Endothelial cell of umbilical vein (primary cell): Measurements from ENCODE around the gene FRMPD1. TPM values are rescaled to one million over a fixed set of nuclear protein-coding genes. Genes with fewer than 3 reads are reported as not detected.

Source experiments
- BruUV-seq: library from RNA; stranded (reverse); fragments of 400-500 nt; replicated peaks from 2 replicates; lab custom pipeline; 2021; lab: Mats Ljungman, UMichigan
- CTCF ChIA-PET: fragments of 300-600, 350-600 bp; sonication (Branson Sonifier 250); formaldehyde crosslinking; loops from one replicate; lab custom pipeline; 2021; ENCODE audit warnings: antibody characterized with exemption, inconsistent platforms; lab: Charles Lee
- POLR2A ChIA-PET: fragments of 300-600, 350-600 bp; sonication (Branson Sonifier 250); formaldehyde crosslinking; loops from one replicate; lab custom pipeline; 2021; ENCODE audit warnings: antibody characterized with exemption, inconsistent platforms; lab: Charles Lee
- DNase-seq: peaks from one replicate; pipeline ENCODE4 v3.0.0-alpha.2; 2011; ENCODE audit warnings: low read depth, low spot score
- FAIRE-seq: peaks from 2 replicates; lab custom pipeline; 2011; peaks lifted over from hg19 to GRCh38; lab: Jason Lieb, UNC
- H2AFZ ChIP-seq: 2 replicates; pipeline ENCODE4 v1.6.0; 2012; ENCODE audit warnings: low read depth, low read length, control low read depth, inconsistent platforms
- H3K27ac ChIP-seq: 2 replicates; pipeline ENCODE4 v1.5.1; 2011; ENCODE audit warnings: low read depth, mild to moderate bottlenecking, control low read depth, low read length, moderate library complexity; ENCODE audit not compliant: insufficient read depth
- H3K27me3 ChIP-seq, 2 experiments: 2 replicates each; pipeline versions ENCODE4 v1.6.0 to v1.6.1; 2011; ENCODE audit warnings: low read length in 2 of 2, mixed read lengths in 1 of 2; ENCODE audit not compliant: control insufficient read depth in 2 of 2, insufficient read depth in 2 of 2
- H3K36me3 ChIP-seq, 2 experiments: 2 replicates in 1 of 2; 3 replicates in 1 of 2; pipeline ENCODE4 v1.5.1; 2011; ENCODE audit warnings: low read length in 2 of 2, mild to moderate bottlenecking in 1 of 2, moderate library complexity in 1 of 2; ENCODE audit not compliant: control insufficient read depth in 2 of 2, insufficient read depth in 2 of 2; ENCODE audit errors: extremely low read depth in 1 of 2
- H3K4me1 ChIP-seq: 3 replicates; pipeline ENCODE4 v1.5.1; 2011; ENCODE audit warnings: mild to moderate bottlenecking, low read length; ENCODE audit not compliant: control insufficient read depth, insufficient read depth; ENCODE audit errors: extremely low read depth
- H3K4me2 ChIP-seq: 2 replicates; pipeline ENCODE4 v1.6.1; 2011; ENCODE audit warnings: low read length, control low read depth, mixed read lengths; ENCODE audit not compliant: insufficient read depth
- H3K4me3 ChIP-seq, 3 experiments: fragments of 200-600 bp in 1 of 3; sonication (generic), shearing (Covaris generic) in 1 of 3; replicated peaks in 1 of 3; 2 replicates each; pipeline ENCODE4 v1.5.1; 2011 to 2016; ENCODE audit warnings: control low read depth in 3 of 3, low read length in 3 of 3, mild to moderate bottlenecking in 2 of 3, inconsistent platforms in 1 of 3, low read depth in 1 of 3, moderate library complexity in 1 of 3; ENCODE audit not compliant: insufficient read depth in 1 of 3
- H3K79me2 ChIP-seq: 2 replicates; pipeline ENCODE4 v1.6.0; 2012; ENCODE audit warnings: low read length, inconsistent platforms; ENCODE audit not compliant: control insufficient read depth, insufficient read depth
- H3K9ac ChIP-seq: replicated peaks from 2 replicates; pipeline ENCODE3; 2011; ENCODE audit warnings: low read length, control low read depth; ENCODE audit not compliant: insufficient read depth; ENCODE audit errors: extremely low read depth
- H3K9me1 ChIP-seq: replicated peaks from 3 replicates; pipeline ENCODE4 v1.6.0; 2011; ENCODE audit warnings: mild to moderate bottlenecking, low read length; ENCODE audit not compliant: control insufficient read depth, insufficient read depth; ENCODE audit errors: extremely low read depth
- H3K9me3 ChIP-seq: replicated peaks from 2 replicates; pipeline ENCODE4 v1.5.1; 2012; ENCODE audit warnings: low read length, inconsistent platforms; ENCODE audit not compliant: control insufficient read depth, insufficient read depth
- H4K20me1 ChIP-seq: replicated peaks from 2 replicates; pipeline ENCODE3; 2011; ENCODE audit warnings: mild to moderate bottlenecking, low read length; ENCODE audit not compliant: control insufficient read depth, insufficient read depth; ENCODE audit errors: extremely low read depth
- EZH2 ChIP-seq: IDR thresholded peaks from 2 replicates; pipeline ENCODE4 v1.6.1; 2012; ENCODE audit warnings: borderline replicate concordance, low read depth, mild to moderate bottlenecking, moderate library complexity, low read length, inconsistent platforms; ENCODE audit not compliant: severe bottlenecking
- FOS ChIP-seq: IDR thresholded peaks from 2 replicates; pipeline ENCODE4 v1.6.1; 2011; ENCODE audit warnings: mild to moderate bottlenecking, low read length, moderate library complexity, borderline replicate concordance; ENCODE audit not compliant: insufficient read depth
- GATA2 ChIP-seq: IDR thresholded peaks from 2 replicates; pipeline ENCODE4 v1.7.0; 2011; ENCODE audit warnings: low read depth, mild to moderate bottlenecking, moderate library complexity, mixed read lengths, low read length; ENCODE audit not compliant: insufficient read length, insufficient read depth
- JUN ChIP-seq: IDR thresholded peaks from 2 replicates; pipeline ENCODE4 v1.6.1; 2011; ENCODE audit warnings: borderline replicate concordance, low read depth; ENCODE audit not compliant: insufficient read length, insufficient read depth
- MAX ChIP-seq: IDR thresholded peaks from 2 replicates; pipeline ENCODE4 v1.6.1; 2011; ENCODE audit not compliant: insufficient read depth, insufficient read length
- MYC ChIP-seq: IDR thresholded peaks from one replicate; pipeline ENCODE4 v1.6.1; 2011; ENCODE audit warnings: mild to moderate bottlenecking, low read depth, low read length
- POLR2A ChIP-seq: IDR thresholded peaks from 2 replicates; pipeline ENCODE4 v1.6.1; 2012; ENCODE audit warnings: low read depth, mild to moderate bottlenecking, control low read depth, low read length
- POLR2AphosphoS5 ChIP-seq: IDR thresholded peaks from 2 replicates; pipeline ENCODE4 v1.6.1; 2012; ENCODE audit warnings: low read depth, mild to moderate bottlenecking, control low read depth, low read length, moderate library complexity; ENCODE audit not compliant: insufficient read depth
- dilution Hi-C: fragments of 300-500 bp; cut with MboI; formaldehyde crosslinking; loops from one replicate; pipeline ENCODE4 v1.15.0; 2019; ENCODE audit warnings: low sequenced_read_pairs; ENCODE audit not compliant: extremely low pct_ligation_motif_present
- intact Hi-C: fragments of 100-400 bp; cut with micrococcal nuclease; formaldehyde crosslinking; loops from one replicate; pipeline ENCODE4 v1.10.0; 2022
- polyA plus RNA-seq, 4 experiments: library from polyadenylated mRNA; depleted of rRNA in 3 of 4; stranded (reverse) in 3 of 4; unstranded in 1 of 4; fragments of >200 nt; gene quantifications; 2 replicates each; pipeline versions ENCODE4 v1.2.1 to v1.2.3, GENCODE V29; 2011 to 2012; ENCODE audit warnings: missing spikeins in 1 of 4
- total RNA-seq: library from RNA; stranded (reverse); gene quantifications from 2 replicates; pipeline ENCODE4 v1.2.3, GENCODE V29; 2021
- TF ChIP-seq, protein P1 (sequence below), 2 donors: IDR thresholded peaks; 1 replicate in 1 of 2; 2 replicates in 1 of 2; pipeline ENCODE4 v1.5.1; 2011; ENCODE audit warnings: low read length in 2 of 2, mild to moderate bottlenecking in 2 of 2, moderate library complexity in 2 of 2, control low read depth in 1 of 2, inconsistent platforms in 1 of 2, low read depth in 1 of 2; ENCODE audit not compliant: insufficient read depth in 1 of 2; ENCODE audit errors: extremely low read depth in 1 of 2

FRMPD1 gene
- total and polyA plus RNA-seq, 2 donors (not counting 3 experiments of a cell fraction or from before 2014, with no cell fraction given), result not detected

- no peak for FAIRE-seq
- H3K36me3 ChIP-seq, result no peaks in the 10 kb centered on the region
- H3K4me1 ChIP-seq, result no peaks in the 10 kb centered on the region
- no peaks in the 10 kb centered on the region for H3K9me3 ChIP-seq
- no peak overlapping the region for H3K4me3 ChIP-seq
- intact Hi-C loops, result no loop called here
- H2AFZ ChIP-seq, result no peak overlapping the region
- ChIA-PET CTCF (no interaction called here), POLR2A (no interaction called here)
- H3K9me1 ChIP-seq, result no peaks in the 10 kb centered on the region
- peaks cover 16 to 25% of the 10 kb centered on the region in 2 experiments for H3K27me3 ChIP-seq
- H3K27ac ChIP-seq, result no peak overlapping the region
- H3K9ac ChIP-seq, result no peak overlapping the region
- no peak overlapping the region for H3K4me2 ChIP-seq
- dilution Hi-C loops, result no loop called here
- no peaks in the 10 kb centered on the region for H4K20me1 ChIP-seq
- BruUV-seq, result no TSS peak
- DNase-seq, result no peak
- no peaks in the 10 kb centered on the region for H3K79me2 ChIP-seq
- no peak for TF ChIP-seq POLR2A
- TF ChIP-seq MAX, result no peak
- no peak for TF ChIP-seq MYC
- no peak for TF ChIP-seq EZH2
- TF ChIP-seq POLR2AphosphoS5, result no peak
- TF ChIP-seq, protein P1, sequence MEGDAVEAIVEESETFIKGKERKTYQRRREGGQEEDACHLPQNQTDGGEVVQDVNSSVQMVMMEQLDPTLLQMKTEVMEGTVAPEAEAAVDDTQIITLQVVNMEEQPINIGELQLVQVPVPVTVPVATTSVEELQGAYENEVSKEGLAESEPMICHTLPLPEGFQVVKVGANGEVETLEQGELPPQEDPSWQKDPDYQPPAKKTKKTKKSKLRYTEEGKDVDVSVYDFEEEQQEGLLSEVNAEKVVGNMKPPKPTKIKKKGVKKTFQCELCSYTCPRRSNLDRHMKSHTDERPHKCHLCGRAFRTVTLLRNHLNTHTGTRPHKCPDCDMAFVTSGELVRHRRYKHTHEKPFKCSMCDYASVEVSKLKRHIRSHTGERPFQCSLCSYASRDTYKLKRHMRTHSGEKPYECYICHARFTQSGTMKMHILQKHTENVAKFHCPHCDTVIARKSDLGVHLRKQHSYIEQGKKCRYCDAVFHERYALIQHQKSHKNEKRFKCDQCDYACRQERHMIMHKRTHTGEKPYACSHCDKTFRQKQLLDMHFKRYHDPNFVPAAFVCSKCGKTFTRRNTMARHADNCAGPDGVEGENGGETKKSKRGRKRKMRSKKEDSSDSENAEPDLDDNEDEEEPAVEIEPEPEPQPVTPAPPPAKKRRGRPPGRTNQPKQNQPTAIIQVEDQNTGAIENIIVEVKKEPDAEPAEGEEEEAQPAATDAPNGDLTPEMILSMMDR (IDR thresholded peaks at IDR 0.05; ENCODE audit: extremely low read depth in 1 of 2, insufficient read depth in 1 of 2, low read depth in 1 of 2, low read length in 2 of 2), result no peak
- TF ChIP-seq GATA2, result no peak
- no peak for TF ChIP-seq FOS
- no peak for TF ChIP-seq JUN
Observed at GRCh38 chr9:37604296-37604695, 46.5 kb upstream of the FRMPD1 start.
